IPS-20b (cell line): ENCODE results near the gene JOSD2.
"Not testable (repeated sequence)": the region's sequence is repeated elsewhere in the genome, so short reads cannot be mapped to it uniquely, and the experiment has no call there.

ENCODE experiments used
- H3K27ac ChIP-seq: one replicate; pipeline ENCODE4 v1.5.1; 2013; ENCODE audit warnings: low read length
- H3K27me3 ChIP-seq: 2 replicates; pipeline ENCODE4 v1.6.1; 2013; ENCODE audit warnings: mild to moderate bottlenecking, low read length, inconsistent platforms; ENCODE audit not compliant: insufficient read depth
- H3K36me3 ChIP-seq: 2 replicates; pipeline ENCODE4 v1.6.1; 2013; ENCODE audit warnings: low read depth, mild to moderate bottlenecking, inconsistent platforms, low read length, moderate library complexity; ENCODE audit not compliant: insufficient read depth
- H3K4me1 ChIP-seq: 2 replicates; pipeline ENCODE4 v1.6.1; 2013; ENCODE audit warnings: mild to moderate bottlenecking, control low read depth, inconsistent platforms, low read length, moderate library complexity; ENCODE audit not compliant: insufficient read depth
- H3K4me3 ChIP-seq: 2 replicates; pipeline ENCODE4 v1.5.1; 2013; ENCODE audit warnings: mild to moderate bottlenecking, low read length, inconsistent platforms
- H3K9ac ChIP-seq: 2 replicates; pipeline ENCODE4 v1.6.1; 2013; ENCODE audit warnings: low read depth, mild to moderate bottlenecking, inconsistent platforms, low read length, moderate library complexity
- H3K9me3 ChIP-seq: 2 replicates; pipeline ENCODE4 v1.6.1; 2013; ENCODE audit warnings: mild to moderate bottlenecking, low read depth, low read length, inconsistent platforms; ENCODE audit not compliant: insufficient read depth

JOSD2 gene

GRCh38 chr19:50477751-50478515, 33.1 kb downstream of the JOSD2 start:
- Histone ChIP-seq H3K36me3 (peaks cover 15% of the 10 kb centered on the region; the same call in 1 of the 2 replicates), H3K9me3 (peaks cover 31% of the 10 kb centered on the region), H3K4me3 (no peak overlapping the region), H3K9ac (no peak overlapping the region), H3K27ac (no peak overlapping the region), H3K4me1 (no peaks in the 10 kb centered on the region), H3K27me3 (no peaks in the 10 kb centered on the region)

- Histone ChIP-seq H3K27me3 (no peaks in the 10 kb centered on the region), H3K4me3 (peak overlapping the region; percentile 89; the same call in 1 of the 2 replicates), H3K27ac (no peak overlapping the region), H3K36me3 (peaks cover 12% of the 10 kb centered on the region; the same call in 1 of the 2 replicates), H3K9me3 (peaks cover 33% of the 10 kb centered on the region), H3K4me1 (no peaks in the 10 kb centered on the region), H3K9ac (peak overlapping the region; percentile 91; the same call in 1 of the 2 replicates)
These were observed 34.1 kb downstream of the JOSD2 start for GRCh38 chr19:50476907-50477238.

- no peaks in the 10 kb centered on the region for H3K27me3 ChIP-seq
- H3K9me3 ChIP-seq: peaks cover 38% of the 10 kb centered on the region
- peak within 1 kb of the TSS; percentile 65 for H3K27ac ChIP-seq
- peaks cover 12% of the 10 kb centered on the region; the same call in 1 of the 2 replicates for H3K36me3 ChIP-seq
- H3K4me1 ChIP-seq: no peaks in the 10 kb centered on the region
- peak within 1 kb of the TSS; percentile 91 for H3K9ac ChIP-seq
- H3K4me3 ChIP-seq: peak within 1 kb of the TSS; percentile 89
These were observed 34.6 kb downstream of the JOSD2 start, which contains the start of the genes EMC10 and GARIN5A for GRCh38 chr19:50476224-50476906. Gene EMC10 (plus strand): TSS chr19:50476507. CDS start chr19:50476545, 38 bp downstream. Gene GARIN5A (minus strand): TSS chr19:50476848. CDS start chr19:50476388, 460 bp downstream.

- Histone ChIP-seq H3K4me1 (no peaks in the 10 kb centered on the region), H3K9ac (no peak overlapping the region), H3K27ac (no peak overlapping the region), H3K27me3 (no peaks in the 10 kb centered on the region), H3K9me3 (peaks cover 39% of the 10 kb centered on the region), H3K36me3 (peaks cover 12% of the 10 kb centered on the region; the same call in 1 of the 2 replicates), H3K4me3 (peak overlapping the region; percentile 40; the same call in 1 of the 2 replicates)
These were observed 35.2 kb downstream of the JOSD2 start for GRCh38 chr19:50475736-50476223.

GRCh38 chr19:50475101-50475568, 35.9 kb downstream of the JOSD2 start:
- peaks cover 10% of the 10 kb centered on the region; the same call in 1 of the 2 replicates for H3K36me3 ChIP-seq
- H3K9me3 ChIP-seq: peaks cover 38% of the 10 kb centered on the region

GRCh38 chr19:50473336-50473735, 37.7 kb downstream of the JOSD2 start:
- H3K9ac ChIP-seq, H3K4me1 ChIP-seq, H3K27ac ChIP-seq, H3K4me3 ChIP-seq, H3K27me3 ChIP-seq, H3K36me3 ChIP-seq: not testable (repeated sequence)
- H3K9me3 ChIP-seq: peaks cover 42% of the 10 kb centered on the region

More at GRCh38 chr19:50475101-50475568, 35.9 kb downstream of the JOSD2 start:
- Histone ChIP-seq H3K4me1 (no peaks in the 10 kb centered on the region), H3K27ac (no peak overlapping the region), H3K4me3 (no peak overlapping the region), H3K9ac (no peak overlapping the region), H3K27me3 (no peaks in the 10 kb centered on the region)

- Histone ChIP-seq H3K9me3 (peaks cover 38% of the 10 kb centered on the region), H3K9ac (no peak overlapping the region), H3K36me3 (no peaks in the 10 kb centered on the region), H3K4me3 (no peak overlapping the region), H3K27ac (no peak overlapping the region), H3K27me3 (no peaks in the 10 kb centered on the region), H3K4me1 (no peaks in the 10 kb centered on the region)
These were observed 42.2 kb downstream of the JOSD2 start for GRCh38 chr19:50468818-50469217.

GRCh38 chr19:50467566-50467965, 43.4 kb downstream of the JOSD2 start:
- Histone ChIP-seq H3K4me3 (no peak overlapping the region), H3K4me1 (no peaks in the 10 kb centered on the region), H3K36me3 (no peaks in the 10 kb centered on the region), H3K9me3 (peaks cover 34% of the 10 kb centered on the region), H3K27ac (no peak overlapping the region), H3K27me3 (no peaks in the 10 kb centered on the region), H3K9ac (no peak overlapping the region)

GRCh38 chr19:50466706-50467039, 44.3 kb downstream of the JOSD2 start:
- Histone ChIP-seq H3K9ac (no peak overlapping the region), H3K4me3 (no peak overlapping the region), H3K27ac (no peak overlapping the region)

GRCh38 chr19:50465986-50466705, 44.8 kb downstream of the JOSD2 start:
- no peaks in the 10 kb centered on the region for H3K27me3 ChIP-seq
- H3K27ac ChIP-seq: no peak overlapping the region

More at GRCh38 chr19:50466706-50467039, 44.3 kb downstream of the JOSD2 start:
- Histone ChIP-seq H3K4me1 (no peaks in the 10 kb centered on the region), H3K27me3 (no peaks in the 10 kb centered on the region), H3K9me3 (peaks cover 27% of the 10 kb centered on the region), H3K36me3 (no peaks in the 10 kb centered on the region)

GRCh38 chr19:50465000-50465399, 46.0 kb downstream of the JOSD2 start:
- Histone ChIP-seq H3K36me3 (no peaks in the 10 kb centered on the region), H3K27me3 (no peaks in the 10 kb centered on the region), H3K9me3 (peaks cover 21% of the 10 kb centered on the region), H3K9ac (no peak overlapping the region), H3K27ac (no peak overlapping the region), H3K4me1 (no peaks in the 10 kb centered on the region), H3K4me3 (no peak overlapping the region)

More at GRCh38 chr19:50465986-50466705, 44.8 kb downstream of the JOSD2 start:
- Histone ChIP-seq H3K4me1 (no peaks in the 10 kb centered on the region), H3K9ac (no peak overlapping the region), H3K4me3 (no peak overlapping the region), H3K36me3 (no peaks in the 10 kb centered on the region), H3K9me3 (peaks cover 22% of the 10 kb centered on the region)
